ENCODE data around the gene USP17L26. TPM values are rescaled to one million over a fixed set of nuclear protein-coding genes. Genes with fewer than 3 reads are reported as not detected.
"Not testable (repeated sequence)": the region's sequence is repeated elsewhere in the genome, so short reads cannot be mapped to it uniquely, and the experiment has no call there.

Gene USP17L26
- total RNA-seq, 4 donors from 2014 or later: not detected

GRCh38 chr4:9379881-9380280, 45.4 kb downstream of the USP17L26 start:
- intact Hi-C loops (cut with DNase I; ENCODE audit: low total_unique reads); H3K36me3 ChIP-seq; H3K27me3 ChIP-seq; H3K4me1 ChIP-seq; in situ Hi-C loops (cut with MboI; ENCODE audit: low pct_ligation_motif_present in 1 of 4, low pct_unique_long_range_greater_than_20kb in 1 of 4, low sequenced_read_pairs in 3 of 4); H3K9me3 ChIP-seq; H3K27ac ChIP-seq; DNase-seq; H3K4me3 ChIP-seq: not testable (repeated sequence)
- WGBS, 2 donors (ENCODE audit: low coverage in 1 of 2): 25% methylated on average over 1 of the region's 1 CpG; no CpG with 5 or more reads in 1 of the 2 donors

GRCh38 chr4:9381012-9381534, 46.6 kb downstream of the USP17L26 start:
- H3K27ac ChIP-seq; in situ Hi-C loops (cut with MboI; ENCODE audit: low pct_ligation_motif_present in 1 of 4, low pct_unique_long_range_greater_than_20kb in 1 of 4, low sequenced_read_pairs in 3 of 4); H3K9me3 ChIP-seq; intact Hi-C loops (cut with DNase I; ENCODE audit: low total_unique reads); H3K4me1 ChIP-seq; H3K36me3 ChIP-seq; H3K27me3 ChIP-seq: not testable (repeated sequence)
- peak overlapping the region in 3 of 4 donors; percentile 42 to 57 (median 47) for H3K4me3 ChIP-seq
- 21% methylated on average over 18 of the region's 36 CpGs; no CpG with 5 or more reads in 1 of the 2 donors for WGBS, 2 donors (ENCODE audit: low coverage in 1 of 2)
- TF ChIP-seq CTCF (IDR thresholded peaks at IDR 0.05): peak; percentile 52 to 62 (median 58)
- DNase-seq: peak; percentile 64

GRCh38 chr4:9384126-9384525, 49.7 kb downstream of the USP17L26 start:
- intact Hi-C loops (cut with DNase I; ENCODE audit: low total_unique reads): no loop called here
- WGBS, 2 donors (ENCODE audit: low coverage in 1 of 2): 63% methylated on average over 1 of the region's 1 CpG; no CpG with 5 or more reads in 1 of the 2 donors

More at GRCh38 chr4:9384126-9384525, 49.7 kb downstream of the USP17L26 start:
- peaks cover 0 to 2% (median 0%) of the 10 kb centered on the region in 4 donors for H3K4me1 ChIP-seq
- no peak overlapping the region for H3K27ac ChIP-seq
- DNase-seq: no peak
- no peaks in the 10 kb centered on the region for H3K36me3 ChIP-seq
- in situ Hi-C loops (cut with MboI; ENCODE audit: low pct_ligation_motif_present in 1 of 4, low pct_unique_long_range_greater_than_20kb in 1 of 4, low sequenced_read_pairs in 3 of 4): no loop called here
- H3K9me3 ChIP-seq: no peaks in the 10 kb centered on the region
- H3K27me3 ChIP-seq: no peaks in the 10 kb centered on the region
- no peak for TF ChIP-seq POLR2A (IDR thresholded peaks at IDR 0.05)
- H3K4me3 ChIP-seq: no peak overlapping the region

Other genes starting within 250 kb of the USP17L26 start
- gene FAM90A26, start 164.2 kb upstream of the USP17L26 start, total RNA-seq: not detected
- gene USP17L10, start 124.0 kb upstream of the USP17L26 start, total RNA-seq: not detected
- not detected for gene USP17L11, start 119.3 kb upstream of the USP17L26 start, total RNA-seq
- not detected for gene USP17L12, start 114.5 kb upstream of the USP17L26 start, total RNA-seq
- not detected for gene USP17L13, start 109.8 kb upstream of the USP17L26 start, total RNA-seq
- gene USP17L15, start 100.3 kb upstream of the USP17L26 start, total RNA-seq: not detected
- not detected for gene USP17L17, start 90.8 kb upstream of the USP17L26 start, total RNA-seq
- not detected for gene USP17L18, start 86.0 kb upstream of the USP17L26 start, total RNA-seq
- not detected for gene USP17L19, start 81.3 kb upstream of the USP17L26 start, total RNA-seq
- gene USP17L20, start 76.5 kb upstream of the USP17L26 start, total RNA-seq: not detected
- not detected for gene USP17L21, start 71.8 kb upstream of the USP17L26 start, total RNA-seq
- not detected for gene USP17L22, start 67.0 kb upstream of the USP17L26 start, total RNA-seq
- not detected for gene USP17L24, start 9.5 kb upstream of the USP17L26 start, total RNA-seq
- gene USP17L25, start 4.7 kb upstream of the USP17L26 start, total RNA-seq: not detected
- not detected for gene USP17L5, start 4.7 kb downstream of the USP17L26 start, total RNA-seq
- gene USP17L27, start 9.5 kb downstream of the USP17L26 start, total RNA-seq: not detected
- not detected for gene USP17L28, start 14.2 kb downstream of the USP17L26 start, total RNA-seq
- not detected for gene USP17L29, start 19.0 kb downstream of the USP17L26 start, total RNA-seq
- not detected for gene USP17L30, start 28.5 kb downstream of the USP17L26 start, total RNA-seq
- gene DEFB131A, start 109.8 kb downstream of the USP17L26 start, total RNA-seq: not detected

All from transverse colon (tissue), 4 donors.